SK-N-SH treated with all-trans-retinoic acid at 6 μM for 48 hours (cell line): ENCODE results near the gene CACTIN.
"Not testable (repeated sequence)": the region's sequence is repeated elsewhere in the genome, so short reads cannot be mapped to it uniquely, and the experiment has no call there.

ENCODE experiments used
- ATAC-seq: fragments of 200-7000 bp; cut with Tn5 transposase; 3 replicates; pipeline ENCODE4 v1.9.1; 2020; ENCODE audit warnings: mild to moderate bottlenecking, moderate library complexity
- CREB5 ChIP-seq: fragments of 250-450 bp; sonication (Bioruptor Pico); IDR thresholded peaks from 2 replicates; pipeline ENCODE4 v1.5.1; 2020; ENCODE audit warnings: low read depth, mild to moderate bottlenecking, moderate library complexity
- CSDC2 ChIP-seq: fragments of 250-450 bp; sonication (Bioruptor Pico); IDR thresholded peaks from 2 replicates; pipeline ENCODE4 v1.5.0; 2020; ENCODE audit warnings: mild to moderate bottlenecking, moderate library complexity
- GLIS3 ChIP-seq: fragments of 250-450 bp; sonication (Bioruptor Pico); IDR thresholded peaks from 2 replicates; pipeline ENCODE4 v1.5.0; 2020; ENCODE audit warnings: mild to moderate bottlenecking, moderate library complexity
- ISL1 ChIP-seq: fragments of 250-450 bp; sonication (Bioruptor Pico); IDR thresholded peaks from 2 replicates; pipeline ENCODE4 v2.1.2; 2022; ENCODE audit warnings: mild to moderate bottlenecking, moderate library complexity
- OSR1 ChIP-seq: fragments of 250-450 bp; sonication (Bioruptor Pico); IDR thresholded peaks from 2 replicates; pipeline ENCODE4 v1.8.0; 2022; ENCODE audit warnings: moderate library complexity, mild to moderate bottlenecking, inconsistent platforms
- POU6F1 ChIP-seq: fragments of 250-450 bp; sonication (Bioruptor Pico); IDR thresholded peaks from 2 replicates; pipeline ENCODE4 v1.8.0; 2021; ENCODE audit warnings: low read depth, mild to moderate bottlenecking, moderate library complexity, borderline replicate concordance
- PPARA ChIP-seq: fragments of 250-450 bp; sonication (Bioruptor Pico); IDR thresholded peaks from 2 replicates; pipeline ENCODE4 v1.5.0; 2020; ENCODE audit warnings: mild to moderate bottlenecking, borderline replicate concordance
- RARB ChIP-seq: fragments of 250-450 bp; sonication (Bioruptor Pico); IDR thresholded peaks from 2 replicates; pipeline ENCODE4 v1.8.0; 2021; ENCODE audit warnings: mild to moderate bottlenecking, moderate library complexity
- SNAI2 ChIP-seq: fragments of 250-450 bp; sonication (Bioruptor Pico); IDR thresholded peaks from 2 replicates; pipeline ENCODE4 v1.5.0; 2020; ENCODE audit warnings: mild to moderate bottlenecking, moderate library complexity
- TCF4 ChIP-seq: fragments of 250-450 bp; sonication (Bioruptor Pico); IDR thresholded peaks from 2 replicates; pipeline ENCODE4 v1.8.0; 2021; ENCODE audit warnings: mild to moderate bottlenecking, moderate library complexity, borderline replicate concordance
- TOX ChIP-seq: fragments of 250-450 bp; sonication (Bioruptor Pico); IDR thresholded peaks from 2 replicates; pipeline ENCODE4 v1.8.0; 2021; ENCODE audit warnings: mild to moderate bottlenecking, moderate library complexity, borderline replicate concordance
- TSHZ2 ChIP-seq: fragments of 250-450 bp; sonication (Bioruptor Pico); IDR thresholded peaks from 2 replicates; pipeline ENCODE4 v1.5.0; 2020; ENCODE audit warnings: mild to moderate bottlenecking, moderate library complexity
- ZC3H10 ChIP-seq: fragments of 250-450 bp; sonication (Bioruptor Pico); IDR thresholded peaks from 2 replicates; pipeline ENCODE4 v1.5.1; 2021; ENCODE audit warnings: mild to moderate bottlenecking, moderate library complexity
- ZFP3 ChIP-seq: fragments of 250-450 bp; sonication (Bioruptor Pico); IDR thresholded peaks from 2 replicates; pipeline ENCODE4 v1.5.0; 2020; ENCODE audit warnings: mild to moderate bottlenecking, moderate library complexity
- ZNF70 ChIP-seq: fragments of 450-650 bp; formaldehyde crosslinking; IDR thresholded peaks from 2 replicates; pipeline ENCODE4 v1.5.0; 2020; ENCODE audit warnings: mild to moderate bottlenecking, moderate library complexity
- ZNF8 ChIP-seq: fragments of 450-650 bp; formaldehyde crosslinking; IDR thresholded peaks from 2 replicates; pipeline ENCODE4 v1.5.0; 2020; ENCODE audit warnings: mild to moderate bottlenecking, moderate library complexity
- TF ChIP-seq, protein P1 (sequence below): fragments of 250-450 bp; sonication (Bioruptor Pico); IDR thresholded peaks from 2 replicates; pipeline ENCODE4 v1.5.1; 2021; ENCODE audit warnings: mild to moderate bottlenecking, moderate library complexity
- TF ChIP-seq, protein P2 (sequence below): fragments of 250-450 bp; sonication (Bioruptor Pico); IDR thresholded peaks from 2 replicates; pipeline ENCODE4 v1.8.0; 2020; ENCODE audit warnings: mild to moderate bottlenecking, moderate library complexity, borderline replicate concordance

Gene CACTIN

DNA sequence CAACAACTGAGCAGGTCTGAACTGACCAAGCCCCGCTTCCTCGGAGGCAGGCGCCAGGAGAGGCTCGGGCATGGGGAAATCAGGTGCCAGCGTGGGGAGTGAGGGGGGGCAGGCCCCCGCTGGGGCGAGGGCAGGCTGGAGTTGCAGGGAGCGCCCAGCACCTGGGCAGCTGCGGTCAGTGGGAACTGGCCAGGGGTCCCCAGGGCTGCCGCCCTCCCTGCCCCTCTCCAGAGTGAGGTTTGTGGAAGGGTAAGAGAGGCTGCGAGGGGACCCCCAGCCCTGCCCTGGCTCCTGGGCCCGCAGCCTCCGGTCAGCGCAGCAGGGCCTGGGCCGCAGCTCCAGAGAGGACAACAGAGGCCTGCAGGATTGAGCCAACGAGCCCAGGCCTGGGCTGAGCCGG, 41.2 kb upstream of the CACTIN start:
- TF ChIP-seq ZC3H10 (CRISPR knock-in tag): no peak
- TF ChIP-seq GLIS3: no peak
- no peak for TF ChIP-seq RARB (CRISPR knock-in tag)
- TF ChIP-seq SNAI2 (CRISPR knock-in tag): no peak
- no peak for TF ChIP-seq OSR1 (CRISPR knock-in tag)
- no peak for TF ChIP-seq PPARA
- no peak for TF ChIP-seq TCF4 (CRISPR knock-in tag)
- TF ChIP-seq, protein P1, sequence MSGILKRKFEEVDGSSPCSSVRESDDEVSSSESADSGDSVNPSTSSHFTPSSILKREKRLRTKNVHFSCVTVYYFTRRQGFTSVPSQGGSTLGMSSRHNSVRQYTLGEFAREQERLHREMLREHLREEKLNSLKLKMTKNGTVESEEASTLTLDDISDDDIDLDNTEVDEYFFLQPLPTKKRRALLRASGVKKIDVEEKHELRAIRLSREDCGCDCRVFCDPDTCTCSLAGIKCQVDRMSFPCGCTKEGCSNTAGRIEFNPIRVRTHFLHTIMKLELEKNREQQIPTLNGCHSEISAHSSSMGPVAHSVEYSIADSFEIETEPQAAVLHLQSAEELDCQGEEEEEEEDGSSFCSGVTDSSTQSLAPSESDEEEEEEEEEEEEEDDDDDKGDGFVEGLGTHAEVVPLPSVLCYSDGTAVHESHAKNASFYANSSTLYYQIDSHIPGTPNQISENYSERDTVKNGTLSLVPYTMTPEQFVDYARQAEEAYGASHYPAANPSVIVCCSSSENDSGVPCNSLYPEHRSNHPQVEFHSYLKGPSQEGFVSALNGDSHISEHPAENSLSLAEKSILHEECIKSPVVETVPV (CRISPR knock-in tag): no peak
- ATAC-seq: no peak

GRCh38 chr19:3667037-3667638, 40.5 kb upstream of the CACTIN start:
- no peak for TF ChIP-seq TOX (CRISPR knock-in tag)
- TF ChIP-seq ISL1 (CRISPR knock-in tag): no peak
- TF ChIP-seq, protein P2, sequence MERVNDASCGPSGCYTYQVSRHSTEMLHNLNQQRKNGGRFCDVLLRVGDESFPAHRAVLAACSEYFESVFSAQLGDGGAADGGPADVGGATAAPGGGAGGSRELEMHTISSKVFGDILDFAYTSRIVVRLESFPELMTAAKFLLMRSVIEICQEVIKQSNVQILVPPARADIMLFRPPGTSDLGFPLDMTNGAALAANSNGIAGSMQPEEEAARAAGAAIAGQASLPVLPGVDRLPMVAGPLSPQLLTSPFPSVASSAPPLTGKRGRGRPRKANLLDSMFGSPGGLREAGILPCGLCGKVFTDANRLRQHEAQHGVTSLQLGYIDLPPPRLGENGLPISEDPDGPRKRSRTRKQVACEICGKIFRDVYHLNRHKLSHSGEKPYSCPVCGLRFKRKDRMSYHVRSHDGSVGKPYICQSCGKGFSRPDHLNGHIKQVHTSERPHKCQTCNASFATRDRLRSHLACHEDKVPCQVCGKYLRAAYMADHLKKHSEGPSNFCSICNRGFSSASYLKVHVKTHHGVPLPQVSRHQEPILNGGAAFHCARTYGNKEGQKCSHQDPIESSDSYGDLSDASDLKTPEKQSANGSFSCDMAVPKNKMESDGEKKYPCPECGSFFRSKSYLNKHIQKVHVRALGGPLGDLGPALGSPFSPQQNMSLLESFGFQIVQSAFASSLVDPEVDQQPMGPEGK (CRISPR knock-in tag): no peak
- ATAC-seq: no peak

GRCh38 chr19:3666545-3666856, 39.9 kb upstream of the CACTIN start:
- ATAC-seq: not testable (repeated sequence)

GRCh38 chr19:3665681-3666544, 39.3 kb upstream of the CACTIN start:
- no peak for TF ChIP-seq ZFP3 (CRISPR knock-in tag)
- TF ChIP-seq RARB (CRISPR knock-in tag): no peak
- TF ChIP-seq SNAI2 (CRISPR knock-in tag): no peak
- no peak for TF ChIP-seq PPARA
- no peak for TF ChIP-seq ZC3H10 (CRISPR knock-in tag)
- no peak for TF ChIP-seq TSHZ2 (CRISPR knock-in tag)
- TF ChIP-seq POU6F1: no peak
- TF ChIP-seq CSDC2 (CRISPR knock-in tag): no peak
- no peak for TF ChIP-seq OSR1 (CRISPR knock-in tag)
- TF ChIP-seq CREB5 (CRISPR knock-in tag): no peak
- TF ChIP-seq, protein P2 (CRISPR knock-in tag): no peak
- TF ChIP-seq ZNF8 (CRISPR knock-in tag): no peak
- no peak for TF ChIP-seq ZNF70 (CRISPR knock-in tag)
- no peak for TF ChIP-seq TOX (CRISPR knock-in tag)
- peak; percentile 87 for ATAC-seq
